Activated CD8-positive, alpha-beta memory T cell treated with anti-CD3 and anti-CD28 coated beads, Interleukin-2, amount 50 U/mL, for 24 hours (primary cell): ENCODE data around the gene SNRPN.
"Not testable (repeated sequence)": the region's sequence is repeated elsewhere in the genome, so short reads cannot be mapped to it uniquely, and the experiment has no call there.

Experiments
- DNase-seq: peaks from one replicate; pipeline ENCODE4 v3.0.0-alpha.2; 2020; ENCODE audit errors: extremely low read depth

The SNRPN gene

GRCh38 chr15:24954783-24955530 lies at the start of gene SNRPN, which contains the start of gene SNURF:
Gene SNRPN (plus strand): TSS chr15:24954987. CDS start chr15:24974454, 19,467 bp downstream.
Gene SNURF (plus strand): TSS chr15:24954987. CDS start chr15:24955049, 62 bp downstream.
- peak; percentile 20 for DNase-seq

GRCh38 chr15:24916305-24917009 lies 38.3 kb upstream of the SNRPN start:
- no peak for DNase-seq

- DNase-seq = no peak
These were observed 37.4 kb upstream of the SNRPN start for GRCh38 chr15:24917431-24917830.

GRCh38 chr15:24919446-24919845 lies 35.3 kb upstream of the SNRPN start:
- DNase-seq = no peak

DNA sequence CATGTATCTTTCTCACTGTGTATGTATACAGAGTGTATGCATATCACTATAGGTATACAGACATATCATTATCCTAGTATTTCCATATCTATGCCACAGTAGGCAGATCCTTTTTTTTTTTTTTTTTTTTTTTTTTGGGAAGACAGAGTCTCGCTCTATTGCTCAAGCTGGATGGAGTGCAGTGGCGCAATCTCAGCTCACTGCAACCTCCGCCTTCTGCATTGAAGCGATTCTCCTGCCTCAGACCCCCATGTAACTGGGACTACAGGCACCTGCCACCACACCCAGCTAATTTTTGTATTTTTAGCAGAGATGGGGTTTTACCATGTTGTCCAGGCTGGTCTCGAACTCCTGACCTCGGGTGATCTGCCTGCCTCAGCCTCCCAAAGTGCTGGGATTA lies 32.0 kb upstream of the SNRPN start:
- not testable (repeated sequence) for DNase-seq

GRCh38 chr15:24924153-24924552 lies 30.6 kb upstream of the SNRPN start:
- no peak for DNase-seq

DNA sequence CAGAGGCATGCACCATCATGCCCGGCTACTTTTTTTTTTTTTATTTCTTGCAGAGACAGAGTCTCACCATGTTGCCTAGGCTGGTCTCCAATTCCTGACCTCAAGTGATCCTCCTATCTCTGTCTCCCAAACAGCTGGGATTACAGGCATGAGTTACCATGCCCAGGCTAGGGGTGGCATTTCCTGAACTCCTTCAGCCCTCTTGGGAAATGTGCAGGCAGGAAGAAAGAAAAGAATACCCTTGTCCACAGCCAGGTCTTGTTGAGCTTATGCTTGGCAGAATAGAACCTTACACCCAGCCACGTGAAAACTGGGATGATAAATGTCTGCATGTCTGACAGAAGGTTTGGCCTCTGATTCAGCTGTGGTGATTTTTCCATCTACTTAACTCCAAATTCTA lies 30.2 kb upstream of the SNRPN start:
- DNase-seq = no peak

DNA sequence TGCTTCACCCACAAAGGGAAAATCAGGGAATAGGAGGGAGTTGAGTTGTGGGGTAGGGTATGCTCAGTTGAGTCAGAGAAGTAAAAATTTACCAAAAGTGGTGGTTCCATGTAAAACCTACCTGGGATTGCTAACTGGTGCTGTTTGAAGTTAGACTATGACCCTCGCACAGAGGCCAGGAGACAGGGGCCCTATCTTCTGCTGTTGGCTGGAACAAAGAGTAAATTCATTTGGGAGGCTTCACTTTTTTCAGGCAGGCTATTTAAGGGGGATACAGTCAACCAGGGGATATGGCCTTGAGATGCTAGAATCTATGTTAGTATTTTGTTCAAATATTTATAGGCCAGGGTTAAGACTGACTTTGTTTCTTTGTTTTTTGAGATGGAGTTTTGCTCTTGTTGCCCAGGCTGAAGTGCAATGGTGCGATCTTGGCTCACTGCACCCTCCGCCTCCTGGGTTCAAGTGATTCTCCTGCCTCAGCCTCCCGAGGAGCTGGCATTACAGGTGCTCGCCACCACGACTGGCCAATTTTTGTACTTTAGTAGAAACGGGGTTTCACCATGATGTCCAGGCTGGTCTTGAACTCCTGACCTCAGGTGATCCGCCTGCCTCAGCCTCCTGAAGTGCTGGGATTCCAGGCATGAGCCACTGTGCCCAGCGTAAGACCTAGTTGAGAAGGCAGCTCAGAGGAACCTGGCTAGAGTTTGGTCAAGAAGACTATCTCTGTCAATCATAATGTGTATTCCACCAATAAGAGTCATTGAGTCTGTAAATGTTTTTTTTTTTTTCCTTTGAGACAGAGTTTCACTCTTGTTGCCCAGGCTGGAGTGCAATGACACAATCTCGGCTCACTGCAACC lies 22.7 kb upstream of the SNRPN start:
- DNase-seq = not testable (repeated sequence)

- DNase-seq = no peak
These were observed 21.1 kb upstream of the SNRPN start for GRCh38 chr15:24933716-24934115.

DNA sequence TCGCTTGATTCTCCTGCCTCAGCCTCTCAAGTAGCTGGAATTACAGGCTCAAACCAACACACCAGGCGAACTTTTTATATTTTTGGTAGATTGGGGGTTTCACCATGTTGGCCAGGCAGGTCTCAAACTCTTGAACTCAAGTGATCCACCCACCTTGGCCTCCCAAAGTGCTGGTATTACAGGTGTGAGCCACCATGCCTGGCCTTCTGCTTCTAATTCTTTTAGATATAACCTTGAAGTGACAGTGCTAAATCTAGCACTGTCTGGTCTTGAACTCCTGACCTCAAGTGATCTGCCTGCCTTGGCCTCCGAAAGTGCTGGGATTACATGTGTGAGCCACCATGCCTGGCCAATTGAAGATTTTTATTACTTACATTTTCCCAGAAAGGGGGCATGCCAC lies 16.6 kb upstream of the SNRPN start:
- DNase-seq = not testable (repeated sequence)

DNA sequence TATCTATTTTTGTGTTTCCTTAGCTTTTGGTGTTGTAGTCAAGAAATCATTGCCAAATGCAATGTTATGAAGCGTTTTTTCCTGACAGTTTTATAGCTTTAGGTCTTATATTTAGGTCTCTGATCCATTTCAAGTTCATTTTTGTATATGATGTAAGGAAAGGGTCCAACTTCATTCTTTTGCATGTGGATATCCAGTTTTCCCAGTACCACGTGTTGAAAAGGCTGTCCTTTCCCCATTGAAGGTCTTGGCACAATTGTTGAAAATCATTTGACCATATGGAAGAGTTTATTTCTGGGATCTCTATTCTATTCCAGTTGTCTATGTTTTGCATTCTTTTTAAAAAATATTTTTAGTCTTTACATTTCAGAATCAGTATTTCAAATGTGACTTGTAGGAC lies 14.6 kb upstream of the SNRPN start:
- DNase-seq = no peak

DNA sequence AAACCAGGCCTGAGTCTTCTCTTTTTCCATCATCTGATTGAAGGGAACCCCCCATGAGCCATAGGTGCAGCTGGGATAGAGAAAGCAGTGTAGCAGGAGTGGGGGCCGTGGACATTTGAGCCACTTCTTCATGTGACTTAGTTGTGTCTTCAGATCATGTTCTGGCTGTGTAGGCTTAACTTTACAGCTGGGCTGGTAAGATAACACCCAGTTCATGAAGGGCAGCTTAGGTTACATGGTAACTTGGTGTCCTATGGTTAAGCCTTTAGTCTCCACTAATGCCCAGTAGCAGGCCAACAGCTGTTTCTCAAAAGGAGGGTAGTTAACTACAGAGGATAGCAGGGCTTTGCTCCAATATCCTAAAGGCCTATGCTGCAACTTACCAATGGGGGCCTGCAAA lies 11.4 kb upstream of the SNRPN start:
- no peak for DNase-seq

- DNase-seq = no peak
These were observed 9.8 kb upstream of the SNRPN start for GRCh38 chr15:24944954-24945353.

DNA sequence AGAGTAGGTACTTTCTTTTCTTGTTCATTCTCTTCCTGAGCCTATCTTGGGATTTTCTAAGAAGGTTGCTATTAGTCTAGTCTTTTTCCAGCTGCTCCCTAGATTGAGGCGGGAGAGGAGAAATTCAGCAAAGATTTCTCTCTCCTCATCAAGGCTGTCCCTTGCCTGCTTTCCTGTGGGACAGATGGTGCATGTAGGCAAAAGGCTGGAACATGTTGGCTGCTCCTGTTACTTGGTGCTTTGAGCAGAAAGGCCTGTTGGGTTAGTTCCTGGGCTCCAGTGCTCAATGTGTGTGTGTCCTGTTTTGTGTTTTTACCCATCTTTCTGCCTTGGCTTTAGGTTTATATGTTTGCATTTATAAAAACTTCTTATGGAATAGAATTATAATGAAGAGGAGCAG lies 9.1 kb upstream of the SNRPN start:
- DNase-seq = no peak

DNA sequence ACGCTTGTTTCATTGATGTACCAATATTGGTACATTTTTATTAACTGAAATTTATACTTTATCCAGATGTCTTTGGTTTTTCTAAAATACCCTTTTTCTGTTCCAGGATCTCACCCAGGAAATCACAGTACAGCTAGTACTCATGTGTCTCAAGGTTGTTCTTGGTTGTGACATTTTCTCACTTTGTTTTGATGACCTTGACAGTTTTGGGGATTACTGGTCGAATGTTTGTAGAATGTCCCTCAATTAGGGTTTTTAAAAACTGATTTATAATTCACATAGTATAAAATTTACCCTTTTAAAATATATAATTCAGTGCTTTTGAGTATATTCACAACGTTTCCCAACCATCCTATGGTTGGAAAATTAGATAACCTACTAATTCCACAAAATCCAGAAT lies 6.3 kb upstream of the SNRPN start:
- DNase-seq = no peak

- no peak for DNase-seq
These were observed 739 bp downstream of the SNRPN start for GRCh38 chr15:24955531-24955921.

- peak; percentile 44 for DNase-seq
These were observed 1.5 kb downstream of the SNRPN start for GRCh38 chr15:24956111-24956838.

DNA sequence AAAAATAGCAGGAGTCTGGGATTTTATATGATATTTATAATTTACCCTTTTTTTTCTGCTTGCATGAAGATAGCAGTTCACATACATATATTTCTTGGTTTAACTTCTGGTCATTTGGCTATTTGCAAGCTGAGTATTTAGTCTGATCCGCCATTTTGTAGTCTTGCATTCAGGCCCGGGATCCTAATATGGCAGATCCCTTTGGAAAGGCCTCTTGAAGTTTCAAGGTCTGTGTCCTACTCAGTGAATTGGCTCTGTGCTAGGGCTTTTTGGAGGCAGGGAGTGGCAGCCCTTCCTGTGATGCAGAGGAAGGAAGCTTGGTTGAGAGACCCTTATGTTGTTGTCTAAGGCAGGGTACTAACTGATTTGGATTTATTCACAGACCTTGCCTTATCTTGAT lies 2.9 kb downstream of the SNRPN start:
- DNase-seq = no peak

- DNase-seq = no peak
These were observed 7.2 kb downstream of the SNRPN start for GRCh38 chr15:24961967-24962366.

DNA sequence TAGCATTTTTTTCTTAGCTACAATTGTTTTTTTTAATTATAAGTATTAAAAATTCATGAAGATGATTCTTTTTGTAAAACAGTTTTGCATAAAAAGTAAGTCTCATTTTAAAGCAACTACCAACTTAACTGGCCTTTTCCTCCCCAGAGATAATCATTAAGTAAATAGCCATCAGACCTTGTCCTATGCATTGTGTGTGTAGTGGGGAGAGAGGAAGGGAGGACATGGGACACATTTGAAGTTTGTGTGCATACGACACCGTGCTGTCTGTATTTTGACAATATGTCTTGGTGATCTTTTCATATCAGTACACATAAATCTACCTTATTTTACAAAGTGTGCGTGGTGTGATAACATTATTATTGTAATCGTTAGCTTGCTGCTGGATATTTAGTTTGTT lies 8.1 kb downstream of the SNRPN start:
- DNase-seq = no peak

- no peak for DNase-seq
These were observed 11.7 kb downstream of the SNRPN start for GRCh38 chr15:24966364-24967103.
